GM23248 (cell line): ENCODE results near the gene HIP1.

Source experiments
- EZH2 ChIP-seq: fragments of 200-600 bp; sonication (generic); IDR thresholded peaks from 2 replicates; pipeline ENCODE4 v1.6.1; 2018; ENCODE audit warnings: antibody characterized with exemption, mild to moderate bottlenecking; ENCODE audit not compliant: insufficient read depth, poor library complexity, severe bottlenecking
- EZH2phosphoT487 ChIP-seq: fragments of 200-600 bp; sonication (generic); IDR thresholded peaks from 2 replicates; pipeline ENCODE4 v1.6.1; 2018; ENCODE audit warnings: antibody characterized with exemption, moderate library complexity, mild to moderate bottlenecking, low read depth; ENCODE audit not compliant: insufficient read depth

DNA sequence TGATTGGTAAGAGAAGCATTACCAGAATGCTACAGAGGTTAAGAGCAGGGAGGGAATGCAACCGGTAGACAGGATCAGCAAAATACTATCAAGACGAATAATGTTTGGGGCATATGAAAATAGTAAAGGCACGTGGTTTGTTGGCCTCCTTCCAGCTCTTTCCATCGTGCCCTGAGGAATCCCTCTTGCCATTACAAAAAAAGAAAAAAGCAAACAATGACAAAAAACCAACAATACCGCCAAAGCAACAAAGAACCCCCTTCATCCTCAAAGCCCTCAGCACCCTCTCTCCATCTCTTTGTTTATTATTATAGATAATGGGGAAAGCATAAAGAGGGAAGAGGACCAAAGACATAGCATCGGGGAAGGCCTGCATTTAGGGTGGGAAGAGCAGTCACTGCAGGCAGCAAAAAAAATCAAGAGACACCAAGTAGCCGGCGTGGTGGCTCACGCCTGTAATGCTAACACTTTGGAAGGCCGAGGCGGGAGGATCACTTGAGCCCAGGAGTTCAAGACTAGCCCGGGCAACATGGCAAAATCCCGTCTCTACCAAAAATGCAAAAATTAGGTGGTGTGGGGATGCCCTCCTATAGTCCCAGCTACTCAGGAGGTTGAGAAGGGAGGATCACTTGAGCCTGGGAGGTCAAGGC lies 78.0 kb downstream of the HIP1 start:
- TF ChIP-seq EZH2 (no peak), EZH2phosphoT487 (no peak)
